ENCODE results near the gene USP6NL. TPM values are rescaled to one million over a fixed set of nuclear protein-coding genes. Genes with fewer than 3 reads are reported as not detected.

Gene USP6NL
- total and polyA plus RNA-seq, 10 of the 15 experiments (the other 5 are each of a cell fraction or from before 2014, with no cell fraction given), result 4.0 to 27.7 (median 18.2) TPM

GRCh38 chr10:11521860-11522259 lies 89.6 kb downstream of the USP6NL start:
- H3K79me2 ChIP-seq (ENCODE audit: control insufficient read depth, insufficient read depth, low read length), result peaks cover 14% of the 10 kb centered on the region
- H3K4me2 ChIP-seq (ENCODE audit: control insufficient read depth, insufficient read depth), result no peak overlapping the region
- RAD21 ChIA-PET (ENCODE audit: unreplicated experiment), result interaction anchor here (0.5 to 2.4 kb wide), 11 partner anchors 26 to 464 kb away, joined by 3 to 8 read pairs (median 4); no protein-coding TSS in a partner anchor
- BruUV-seq (replicated peaks), result no TSS peak
- FAIRE-seq, result no peak
- no peaks in the 10 kb centered on the region for H3K27me3 ChIP-seq (replicated peaks in 1 of 2; ENCODE audit: control insufficient read depth in 2 of 2, insufficient read depth in 2 of 2, low read length in 1 of 2)
- CTCF ChIA-PET, result interaction anchor here (0.8 to 8.7 kb wide), 8 partner anchors 11 to 235 kb away, joined by 3 to 52 read pairs (median 4); no protein-coding TSS in a partner anchor
- TF ChIP-seq PRDM15 (CRISPR knock-in tag; IDR thresholded peaks at IDR 0.05) (no peak), ZNF217 (IDR thresholded peaks at IDR 0.05) (no peak), PAX8 (IDR thresholded peaks at IDR 0.05) (no peak), FOXM1 (IDR thresholded peaks at IDR 0.05; ENCODE audit: low read depth, low read length) (no peak), POU2F2 (IDR thresholded peaks at IDR 0.05; ENCODE audit: borderline replicate concordance, low read depth, low read length) (no peak), DPF2 (IDR thresholded peaks at IDR 0.05) (no peak), POLR2AphosphoS2 (IDR thresholded peaks at IDR 0.05; ENCODE audit: low read depth, low read length) (no peak), RCOR1 (conservative IDR thresholded peaks at IDR 0.05; ENCODE audit: low read depth, low read length) (no peak), SMARCA5 (IDR thresholded peaks at IDR 0.05) (no peak), IRF4 (IDR thresholded peaks at IDR 0.05; ENCODE audit: low read depth, low read length) (no peak), SMC3 (IDR thresholded peaks at IDR 0.05; ENCODE audit: borderline replicate concordance, low read length) (no peak), NR2C1 (IDR thresholded peaks at IDR 0.05) (no peak), IRF5 (IDR thresholded peaks at IDR 0.05; ENCODE audit: borderline replicate concordance) (no peak), HDGF (IDR thresholded peaks at IDR 0.05) (no peak), CEBPB (IDR thresholded peaks at IDR 0.05; ENCODE audit: borderline replicate concordance in 1 of 2, low read depth in 2 of 2, low read length in 2 of 2) (no peak), ATF2 (IDR thresholded peaks at IDR 0.05; ENCODE audit: low read length) (no peak), ZNF24 (IDR thresholded peaks at IDR 0.05) (no peak), USF1 (IDR thresholded peaks at IDR 0.05; ENCODE audit: borderline replicate concordance, extremely low read length, insufficient read depth, low read depth, low read length) (no peak), IKZF1 (conservative IDR thresholded peaks at IDR 0.05) (no peak)
- peaks cover 0 to 39% of the 10 kb centered on the region in 2 experiments; a peak in 3 of 4 replicates for H3K36me3 ChIP-seq (ENCODE audit: control insufficient read depth in 2 of 2, insufficient read depth in 2 of 2, low read length in 1 of 2)
- no peak overlapping the region for H2AFZ ChIP-seq (ENCODE audit: control insufficient read depth, low read depth, low read length)
- H3K4me1 ChIP-seq (ENCODE audit: control insufficient read depth, insufficient read depth, low read length), result peaks cover 15% of the 10 kb centered on the region
- SMC1A ChIA-PET (ENCODE audit: uncharacterized antibody, unreplicated experiment), result interaction anchor here (0.5 to 2.4 kb wide), 17 partner anchors 9 to 279 kb away, joined by 3 to 14 read pairs (median 4); no protein-coding TSS in a partner anchor
- H3K9ac ChIP-seq (ENCODE audit: control insufficient read depth, insufficient read depth, low read length), result no peak overlapping the region
- in situ Hi-C loops (cut with MboI), result no loop called here
- no peaks in the 10 kb centered on the region; the same call in 2 of the 3 replicates for H3K9me3 ChIP-seq (replicated peaks; ENCODE audit: control insufficient read depth, insufficient read depth, low read length)
- ATAC-seq, result no peak
- intact Hi-C loops (cut with micrococcal nuclease; ENCODE audit: unreplicated experiment), result no loop called here
- H3K4me3 ChIP-seq, result no peak overlapping the region
- no peak for DNase-seq (ENCODE audit: low read depth, low spot score)
- no peaks in the 10 kb centered on the region for H4K20me1 ChIP-seq (ENCODE audit: control insufficient read depth, insufficient read depth)
- no peak overlapping the region for H3K27ac ChIP-seq (ENCODE audit: control insufficient read depth, insufficient read depth)
- POLR2A ChIA-PET, result interaction anchor here (0.5 to 1.4 kb wide), 2 partner anchors 11 to 1552 kb away, joined by 4 to 6 read pairs; no protein-coding TSS in a partner anchor

All from GM12878 (cell line).